Tibial artery (tissue), 4 donors: ENCODE data around the gene TRAPPC5.

ENCODE experiments used
- DNase-seq, 2 donors: peaks; one replicate each; pipeline ENCODE4 v3.0.0-alpha.2; 2019
- H3K27ac ChIP-seq, 2 donors: fragments of 200-600 bp; sonication (generic) in 1 of 2; 1 replicate in 1 of 2; 2 replicates in 1 of 2; pipeline ENCODE4 v1.5.1; 2018 to 2019; ENCODE audit warnings: mild to moderate bottlenecking in 1 of 2
- H3K27me3 ChIP-seq, 2 donors: fragments of 200-600 bp; sonication (generic) in 1 of 2; one replicate each; pipeline versions ENCODE4 v1.5.1 to v1.6.0; 2016 to 2019
- H3K36me3 ChIP-seq, 3 donors: fragments of 200-600 bp; sonication (generic) in 2 of 3; one replicate each; pipeline ENCODE4 v1.5.1; 2016 to 2019; ENCODE audit warnings: mild to moderate bottlenecking in 2 of 3
- H3K4me1 ChIP-seq, 4 donors: fragments of 200-600 bp; sonication (generic) in 2 of 4; 1 replicate in 3 of 4; 2 replicates in 1 of 4; pipeline ENCODE4 v1.5.1; 2016 to 2019
- H3K4me3 ChIP-seq, 2 donors: fragments of 200-600 bp; sonication (generic) in 1 of 2; 1 replicate in 1 of 2; 2 replicates in 1 of 2; pipeline ENCODE4 v1.5.1; 2018 to 2019; ENCODE audit warnings: mild to moderate bottlenecking in 2 of 2
- H3K9me3 ChIP-seq, 3 donors: fragments of 200-600 bp; sonication (generic) in 1 of 3; one replicate each; pipeline ENCODE4 v1.5.1; 2016 to 2019
- intact Hi-C: fragments of 100-400 bp; cut with DNase I; formaldehyde crosslinking; loops from one replicate; pipeline ENCODE4 v1.15.0; 2023; ENCODE audit warnings: low total_unique reads
- TF ChIP-seq, protein P1 (sequence below), 2 experiments: fragments of 200-600 bp in 1 of 2; fragments of 450-650 bp in 1 of 2; IDR thresholded peaks; one replicate each; pipeline ENCODE4 v1.5.1; 2017 to 2019; ENCODE audit warnings: antibody characterized with exemption in 2 of 2, mild to moderate bottlenecking in 1 of 2, moderate library complexity in 1 of 2

Gene TRAPPC5

GRCh38 chr19:7732045-7732444 is 51.4 kb downstream of the TRAPPC5 start, which contains the start of gene CLEC4G:
CLEC4G (minus strand) TSS chr19:7732110; CDS start chr19:7732102, 8 bp downstream.
- H3K27me3 ChIP-seq: peaks cover 0 to 51% of the 10 kb centered on the region in 2 donors
- intact Hi-C loops: no loop called here
- no peaks in the 10 kb centered on the region for H3K36me3 ChIP-seq
- DNase-seq: no peak
- no peak within 1 kb of the TSS for H3K4me3 ChIP-seq
- TF ChIP-seq, protein P1, sequence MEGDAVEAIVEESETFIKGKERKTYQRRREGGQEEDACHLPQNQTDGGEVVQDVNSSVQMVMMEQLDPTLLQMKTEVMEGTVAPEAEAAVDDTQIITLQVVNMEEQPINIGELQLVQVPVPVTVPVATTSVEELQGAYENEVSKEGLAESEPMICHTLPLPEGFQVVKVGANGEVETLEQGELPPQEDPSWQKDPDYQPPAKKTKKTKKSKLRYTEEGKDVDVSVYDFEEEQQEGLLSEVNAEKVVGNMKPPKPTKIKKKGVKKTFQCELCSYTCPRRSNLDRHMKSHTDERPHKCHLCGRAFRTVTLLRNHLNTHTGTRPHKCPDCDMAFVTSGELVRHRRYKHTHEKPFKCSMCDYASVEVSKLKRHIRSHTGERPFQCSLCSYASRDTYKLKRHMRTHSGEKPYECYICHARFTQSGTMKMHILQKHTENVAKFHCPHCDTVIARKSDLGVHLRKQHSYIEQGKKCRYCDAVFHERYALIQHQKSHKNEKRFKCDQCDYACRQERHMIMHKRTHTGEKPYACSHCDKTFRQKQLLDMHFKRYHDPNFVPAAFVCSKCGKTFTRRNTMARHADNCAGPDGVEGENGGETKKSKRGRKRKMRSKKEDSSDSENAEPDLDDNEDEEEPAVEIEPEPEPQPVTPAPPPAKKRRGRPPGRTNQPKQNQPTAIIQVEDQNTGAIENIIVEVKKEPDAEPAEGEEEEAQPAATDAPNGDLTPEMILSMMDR (IDR thresholded peaks at IDR 0.05): no peak
- H3K4me1 ChIP-seq: no peaks in the 10 kb centered on the region
- H3K27ac ChIP-seq: no peak within 1 kb of the TSS
- no peaks in the 10 kb centered on the region for H3K9me3 ChIP-seq

GRCh38 chr19:7733376-7733775 is 52.7 kb downstream of the TRAPPC5 start:
- intact Hi-C loops: no loop called here
- no peaks in the 10 kb centered on the region for H3K4me1 ChIP-seq
- H3K27ac ChIP-seq: no peak overlapping the region
- TF ChIP-seq, protein P1 (IDR thresholded peaks at IDR 0.05): no peak
- no peak overlapping the region for H3K4me3 ChIP-seq
- H3K27me3 ChIP-seq: peaks cover 0 to 48% of the 10 kb centered on the region in 2 donors
- no peak for DNase-seq
- H3K36me3 ChIP-seq: no peaks in the 10 kb centered on the region
- no peaks in the 10 kb centered on the region for H3K9me3 ChIP-seq

DNA sequence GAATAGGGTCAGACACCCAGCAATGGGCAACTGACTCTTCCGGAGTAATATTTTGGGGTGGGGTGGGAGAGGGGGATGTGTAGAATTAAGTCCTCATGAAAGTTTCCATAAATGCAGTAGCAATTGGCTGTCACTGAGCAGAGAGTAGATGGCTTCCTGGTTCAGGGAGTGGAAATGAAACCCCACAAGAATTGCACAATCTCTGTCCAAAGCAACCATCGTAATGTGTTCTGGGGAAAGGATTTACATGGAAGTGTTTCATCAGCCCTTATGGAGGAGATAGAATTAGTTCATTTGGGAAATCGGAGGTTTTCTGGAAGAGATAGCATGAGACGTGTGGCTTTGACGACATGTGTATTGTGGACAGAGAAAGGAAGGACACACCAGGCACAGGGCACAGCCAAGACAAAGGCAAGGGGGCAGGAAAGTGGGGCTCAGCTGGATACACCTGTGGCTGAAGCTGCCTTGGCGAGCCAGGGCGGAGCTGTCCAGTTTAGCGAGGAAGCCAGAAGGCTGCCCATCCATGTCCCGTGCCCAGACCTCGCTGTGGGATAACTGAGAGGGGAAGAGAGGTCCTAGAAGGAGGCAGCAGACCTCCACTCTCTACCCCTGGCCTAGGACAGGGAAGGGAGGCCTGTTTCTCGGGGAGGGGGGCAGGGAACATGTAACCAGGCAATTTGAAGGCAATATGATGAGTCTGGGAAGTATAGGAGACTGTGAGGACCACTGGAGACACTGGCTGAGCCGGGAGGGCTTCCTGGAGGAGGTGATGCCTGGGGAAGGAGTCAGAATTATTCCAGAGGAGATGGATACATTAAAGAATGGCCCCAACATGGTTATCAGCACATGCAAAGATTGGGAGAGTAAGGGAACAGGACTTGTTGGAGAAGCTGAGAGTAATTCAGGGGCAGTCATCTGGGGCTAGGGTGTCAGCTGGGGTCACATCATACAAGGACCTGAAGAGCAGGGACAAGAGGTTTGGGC is 53.9 kb downstream of the TRAPPC5 start:
- Histone ChIP-seq H3K4me3 (no peak overlapping the region), H3K27ac (no peak overlapping the region), H3K9me3 (no peaks in the 10 kb centered on the region), H3K36me3 (no peaks in the 10 kb centered on the region), H3K27me3 (peaks cover 0 to 37% of the 10 kb centered on the region in 2 donors), H3K4me1 (no peaks in the 10 kb centered on the region)
- TF ChIP-seq, protein P1 (IDR thresholded peaks at IDR 0.05): no peak
- no peak for DNase-seq
- intact Hi-C loops: no loop called here

DNA sequence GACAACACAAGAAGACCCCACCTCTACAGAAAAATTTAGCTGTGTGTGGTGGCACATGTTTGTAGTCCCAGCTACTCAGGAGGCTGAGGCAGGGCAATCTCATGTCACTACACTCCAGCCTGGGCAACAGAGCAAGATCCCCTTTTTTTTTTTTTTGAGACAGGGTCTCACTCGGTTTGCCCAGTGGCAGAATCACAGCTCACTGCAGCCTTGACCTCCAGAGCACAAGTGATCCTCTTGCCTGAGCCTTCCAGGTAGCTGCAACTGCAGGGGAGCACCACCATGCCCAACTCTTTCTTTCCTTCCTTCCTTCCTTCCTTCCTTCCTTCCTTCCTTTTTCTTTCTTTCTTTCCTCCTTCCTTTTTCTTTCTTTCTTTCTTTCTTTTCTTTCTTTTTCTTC is 55.5 kb downstream of the TRAPPC5 start:
- no peaks in the 10 kb centered on the region for H3K36me3 ChIP-seq
- TF ChIP-seq, protein P1 (IDR thresholded peaks at IDR 0.05): no peak
- H3K4me1 ChIP-seq: no peaks in the 10 kb centered on the region
- H3K27me3 ChIP-seq: peaks cover 0 to 21% of the 10 kb centered on the region in 2 donors
- no peak for DNase-seq
- intact Hi-C loops: no loop called here
- no peaks in the 10 kb centered on the region for H3K9me3 ChIP-seq
- H3K4me3 ChIP-seq: no peak overlapping the region
- no peak overlapping the region for H3K27ac ChIP-seq

- Histone ChIP-seq H3K36me3 (no peaks in the 10 kb centered on the region), H3K4me1 (no peaks in the 10 kb centered on the region), H3K4me3 (no peak overlapping the region), H3K27ac (no peak overlapping the region), H3K9me3 (no peaks in the 10 kb centered on the region), H3K27me3 (peaks cover 0 to 10% of the 10 kb centered on the region in 2 donors)
- intact Hi-C loops: no loop called here
- no peak for DNase-seq
- TF ChIP-seq, protein P1 (IDR thresholded peaks at IDR 0.05): no peak
These were observed 56.6 kb downstream of the TRAPPC5 start for GRCh38 chr19:7737215-7737614.
